GM23248 (cell line): ENCODE results near the gene PSMG4.

ENCODE experiments used
- EZH2 ChIP-seq: fragments of 200-600 bp; sonication (generic); IDR thresholded peaks from 2 replicates; pipeline ENCODE4 v1.6.1; 2018; ENCODE audit warnings: antibody characterized with exemption, mild to moderate bottlenecking; ENCODE audit not compliant: insufficient read depth, poor library complexity, severe bottlenecking
- EZH2phosphoT487 ChIP-seq: fragments of 200-600 bp; sonication (generic); IDR thresholded peaks from 2 replicates; pipeline ENCODE4 v1.6.1; 2018; ENCODE audit warnings: antibody characterized with exemption, moderate library complexity, mild to moderate bottlenecking, low read depth; ENCODE audit not compliant: insufficient read depth

DNA sequence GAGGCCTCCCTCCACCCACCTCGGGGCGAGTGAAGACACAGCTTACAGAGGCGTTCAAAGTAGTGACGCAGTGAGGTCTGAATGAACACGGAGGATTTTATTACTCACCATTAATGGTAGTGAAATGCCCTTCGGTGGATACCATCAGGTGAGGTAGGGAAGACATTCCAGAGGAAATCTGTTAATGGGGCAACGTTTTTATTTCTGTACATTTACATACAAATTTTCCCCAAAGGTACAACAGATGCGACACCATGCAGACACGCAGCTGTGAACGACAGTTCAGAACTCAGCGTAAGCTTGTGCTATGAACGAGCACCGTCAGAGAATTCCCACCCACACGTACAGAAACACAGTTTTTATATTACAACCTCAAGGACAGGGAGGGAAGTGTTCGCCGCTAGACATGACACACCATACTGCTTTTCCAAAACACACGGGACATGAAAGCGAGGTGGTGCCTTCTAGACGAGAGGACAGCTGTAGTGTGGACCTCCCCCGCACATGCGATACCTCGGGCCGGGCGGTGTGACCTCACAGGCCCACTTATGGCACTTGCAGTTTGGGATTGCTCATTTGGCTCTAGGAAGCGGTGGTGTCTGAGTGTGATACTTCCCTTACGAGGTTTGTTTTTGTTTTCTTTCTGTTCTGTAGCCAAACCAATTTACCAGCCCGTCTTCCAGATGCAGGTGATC is 10.7 kb downstream of the PSMG4 start:
- TF ChIP-seq EZH2 (no peak), EZH2phosphoT487 (no peak)
